Transverse colon (tissue), 4 donors: Measurements from ENCODE around the gene EIF4E2. TPM values are rescaled to one million over a fixed set of nuclear protein-coding genes. Genes with fewer than 3 reads are reported as not detected.

Source experiments
- DNase-seq: peaks from one replicate; pipeline ENCODE4 v3.0.0-alpha.2; 2019
- H3K27ac ChIP-seq, 4 donors: fragments of 200-600 bp; sonication (generic); 2 replicates each; pipeline ENCODE4 v1.5.1; 2016 to 2018; ENCODE audit warnings: inconsistent platforms in 4 of 4
- H3K27me3 ChIP-seq: fragments of 200-600 bp; sonication (generic); 2 replicates; pipeline ENCODE4 v1.5.1; 2017; ENCODE audit warnings: inconsistent platforms
- H3K36me3 ChIP-seq, 4 donors: fragments of 200-600 bp; sonication (generic); 2 replicates each; pipeline ENCODE4 v1.5.1; 2017 to 2019; ENCODE audit warnings: inconsistent platforms in 4 of 4
- H3K4me1 ChIP-seq, 4 donors: fragments of 200-600 bp; sonication (generic); 2 replicates each; pipeline ENCODE4 v1.5.1; 2017 to 2020; ENCODE audit warnings: inconsistent platforms in 4 of 4
- H3K4me3 ChIP-seq, 4 donors: fragments of 200-600 bp; sonication (generic); 1 replicate in 1 of 4; 2 replicates in 3 of 4; pipeline versions ENCODE4 v1.5.1 to v1.6.1; 2017 to 2019; ENCODE audit warnings: inconsistent platforms in 4 of 4
- H3K9me3 ChIP-seq, 2 donors: fragments of 200-600 bp; sonication (generic); 2 replicates each; pipeline ENCODE4 v1.5.1; 2017 to 2019; ENCODE audit warnings: inconsistent platforms in 2 of 2
- EP300 ChIP-seq: sonication (generic); formaldehyde crosslinking; IDR thresholded peaks from one replicate; pipeline ENCODE4 v1.6.1; 2017; ENCODE audit warnings: antibody characterized with exemption, low read depth
- POLR2A ChIP-seq: fragments of 450-650 bp; IDR thresholded peaks from one replicate; pipeline ENCODE4 v1.6.1; 2016; ENCODE audit warnings: antibody characterized with exemption, mild to moderate bottlenecking, moderate library complexity
- POLR2AphosphoS5 ChIP-seq, 3 donors: sonication (generic); formaldehyde crosslinking; IDR thresholded peaks; one replicate each; pipeline ENCODE4 v1.6.1; 2016; ENCODE audit warnings: antibody characterized with exemption in 3 of 3
- WGBS, 2 donors: methylation state at CpG; one replicate each; pipeline ENCODE4 v1.1.5; 2018; ENCODE audit warnings: low coverage in 1 of 2; 5-methylcytosine and 5-hydroxymethylcytosine counted together
- in situ Hi-C, 4 donors: fragments of 200-750 bp; cut with MboI; loops; one replicate each; pipeline versions ENCODE4 v1.15.0 to v1.15.1; 2017; ENCODE audit warnings: low sequenced_read_pairs in 3 of 4, low pct_ligation_motif_present in 1 of 4, low pct_unique_long_range_greater_than_20kb in 1 of 4
- intact Hi-C: fragments of 100-400 bp; cut with DNase I; formaldehyde crosslinking; loops from one replicate; pipeline ENCODE4 v1.15.1; 2023; ENCODE audit warnings: low total_unique reads
- total RNA-seq, 4 donors: library from RNA; depleted of rRNA; stranded (reverse); fragments of >200 nt; gene quantifications; one replicate each; pipeline ENCODE4 v1.1.0, GENCODE V29; 2016
- TF ChIP-seq, protein P1 (sequence below), 5 experiments: fragments of 200-600 bp in 3 of 5; fragments of 450-650 bp in 2 of 5; sonication (generic) in 3 of 5; IDR thresholded peaks; 1 replicate in 2 of 5; 2 replicates in 3 of 5; pipeline ENCODE4 v1.5.1; 2016 to 2017; ENCODE audit warnings: antibody characterized with exemption in 5 of 5, inconsistent platforms in 3 of 5, mild to moderate bottlenecking in 2 of 5, moderate library complexity in 1 of 5

The EIF4E2 gene
- total RNA-seq, 4 donors from 2014 or later = 46.0 to 2,324 (median 55.7) TPM

- Histone ChIP-seq H3K27ac (no peak overlapping the region), H3K9me3 (no peaks in the 10 kb centered on the region), H3K27me3 (peaks cover 63% of the 10 kb centered on the region), H3K4me1 (peaks cover 0 to 15% (median 11%) of the 10 kb centered on the region in 4 donors), H3K4me3 (no peak overlapping the region), H3K36me3 (no peaks in the 10 kb centered on the region)
- TF ChIP-seq, protein P1, sequence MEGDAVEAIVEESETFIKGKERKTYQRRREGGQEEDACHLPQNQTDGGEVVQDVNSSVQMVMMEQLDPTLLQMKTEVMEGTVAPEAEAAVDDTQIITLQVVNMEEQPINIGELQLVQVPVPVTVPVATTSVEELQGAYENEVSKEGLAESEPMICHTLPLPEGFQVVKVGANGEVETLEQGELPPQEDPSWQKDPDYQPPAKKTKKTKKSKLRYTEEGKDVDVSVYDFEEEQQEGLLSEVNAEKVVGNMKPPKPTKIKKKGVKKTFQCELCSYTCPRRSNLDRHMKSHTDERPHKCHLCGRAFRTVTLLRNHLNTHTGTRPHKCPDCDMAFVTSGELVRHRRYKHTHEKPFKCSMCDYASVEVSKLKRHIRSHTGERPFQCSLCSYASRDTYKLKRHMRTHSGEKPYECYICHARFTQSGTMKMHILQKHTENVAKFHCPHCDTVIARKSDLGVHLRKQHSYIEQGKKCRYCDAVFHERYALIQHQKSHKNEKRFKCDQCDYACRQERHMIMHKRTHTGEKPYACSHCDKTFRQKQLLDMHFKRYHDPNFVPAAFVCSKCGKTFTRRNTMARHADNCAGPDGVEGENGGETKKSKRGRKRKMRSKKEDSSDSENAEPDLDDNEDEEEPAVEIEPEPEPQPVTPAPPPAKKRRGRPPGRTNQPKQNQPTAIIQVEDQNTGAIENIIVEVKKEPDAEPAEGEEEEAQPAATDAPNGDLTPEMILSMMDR (IDR thresholded peaks at IDR 0.05) = no peak
- TF ChIP-seq POLR2AphosphoS5 (IDR thresholded peaks at IDR 0.05) (no peak), POLR2A (no peak), EP300 (no peak)
- no peak for DNase-seq
- intact Hi-C loops (no loop called here), in situ Hi-C loops (no loop called here)
- 17 to 54% methylated on average over 1 to 10 of the region's 10 CpGs for WGBS, 2 donors
Measured at GRCh38 chr2:232505856-232506255, 44.6 kb upstream of the EIF4E2 start.

DNA sequence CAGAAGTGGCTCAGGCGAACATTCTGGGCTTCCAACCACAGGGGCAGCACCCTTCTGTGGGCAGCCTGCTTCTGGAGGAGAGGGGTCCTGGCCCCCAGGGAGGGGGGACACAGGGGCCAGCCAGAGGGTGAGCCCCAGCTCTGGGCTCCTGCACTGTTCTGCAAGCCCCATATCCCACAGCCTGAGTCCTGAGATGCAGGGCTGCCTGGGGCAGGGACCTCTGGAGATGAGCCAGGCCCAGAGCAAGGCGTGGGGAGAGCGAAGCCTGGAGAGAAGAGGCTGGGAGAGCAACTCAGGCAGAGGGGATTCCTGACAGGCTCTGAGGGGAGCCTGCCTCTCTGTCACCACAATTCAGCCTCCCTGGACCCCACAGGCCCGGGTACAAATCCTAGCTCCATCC lies 43.8 kb upstream of the EIF4E2 start:
- peaks cover 63% of the 10 kb centered on the region for H3K27me3 ChIP-seq
- WGBS, 2 donors = 64% methylated on average over 3 of the region's 4 CpGs; no CpG with 5 or more reads in 1 of the 2 donors

GRCh38 chr2:232508251-232508650 lies 42.2 kb upstream of the EIF4E2 start:
- TF ChIP-seq, protein P1 (IDR thresholded peaks at IDR 0.05) = no peak
- TF ChIP-seq EP300 = no peak
- TF ChIP-seq POLR2A = no peak
- no peak for TF ChIP-seq POLR2AphosphoS5 (IDR thresholded peaks at IDR 0.05)
- in situ Hi-C loops (no loop called here), intact Hi-C loops (no loop called here)
- Histone ChIP-seq H3K4me3 (no peak overlapping the region), H3K9me3 (no peaks in the 10 kb centered on the region), H3K4me1 (peaks cover 0 to 5% (median 4%) of the 10 kb centered on the region in 4 donors), H3K27ac (no peak overlapping the region), H3K36me3 (no peaks in the 10 kb centered on the region), H3K27me3 (peaks cover 55% of the 10 kb centered on the region)
- 76% methylated on average over 7 of the region's 7 CpGs; no CpG with 5 or more reads in 1 of the 2 donors for WGBS, 2 donors
- no peak for DNase-seq

More for the DNA sequence above, 43.8 kb upstream of the EIF4E2 start:
- TF ChIP-seq POLR2A (no peak), POLR2AphosphoS5 (IDR thresholded peaks at IDR 0.05) (no peak), EP300 (no peak)
- TF ChIP-seq, protein P1 (IDR thresholded peaks at IDR 0.05) = no peak
- H3K36me3 ChIP-seq = no peaks in the 10 kb centered on the region
- H3K9me3 ChIP-seq = no peaks in the 10 kb centered on the region
- H3K4me1 ChIP-seq = peaks cover 0 to 15% (median 11%) of the 10 kb centered on the region in 4 donors
- H3K27ac ChIP-seq = no peak overlapping the region
- no peak for DNase-seq
- no peak overlapping the region for H3K4me3 ChIP-seq
- intact Hi-C loops = no loop called here
- in situ Hi-C loops = no loop called here

DNA sequence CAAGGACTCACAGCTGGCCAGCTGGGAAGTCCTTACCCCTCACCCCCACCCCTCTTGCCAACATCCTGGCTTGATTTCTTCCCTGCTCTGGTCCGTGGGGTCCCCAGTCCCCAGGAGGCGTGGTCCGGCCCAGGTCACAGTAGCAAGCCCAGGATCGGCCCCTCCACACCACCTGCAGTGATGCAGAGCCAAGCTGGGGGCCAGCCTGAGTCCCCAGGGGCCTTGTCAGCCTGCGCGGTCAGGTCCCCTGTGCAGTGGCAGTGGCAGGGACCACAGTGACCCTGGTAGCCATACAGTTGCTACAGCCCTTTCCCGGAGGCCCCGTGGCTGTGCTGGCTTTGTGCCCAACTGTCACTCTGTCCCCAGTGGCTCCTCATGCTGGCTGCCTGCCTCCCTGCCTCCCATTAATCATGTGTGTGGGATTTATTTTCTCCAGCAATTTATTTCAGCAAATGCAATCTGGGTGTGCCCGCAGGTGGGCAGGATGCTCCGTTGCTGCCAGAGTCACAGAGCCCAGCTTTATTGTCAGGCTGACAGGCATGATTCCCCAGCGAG lies 39.1 kb upstream of the EIF4E2 start:
- in situ Hi-C loops (no loop called here), intact Hi-C loops (no loop called here)
- Histone ChIP-seq H3K36me3 (no peaks in the 10 kb centered on the region), H3K27me3 (peaks cover 33% of the 10 kb centered on the region), H3K4me1 (no peaks in the 10 kb centered on the region), H3K27ac (no peak overlapping the region), H3K9me3 (no peaks in the 10 kb centered on the region), H3K4me3 (no peak overlapping the region)
- TF ChIP-seq EP300 = no peak
- TF ChIP-seq POLR2AphosphoS5 (IDR thresholded peaks at IDR 0.05) = no peak
- no peak for DNase-seq
- WGBS, 2 donors = 45% methylated on average over 8 of the region's 11 CpGs; no CpG with 5 or more reads in 1 of the 2 donors
